Anterior cingulate cortex (tissue), 58 donors: ENCODE data around the gene CHCHD1.
A peak's percentile ranks its signal among the peaks of the same experiment; 100 is the strongest.
"Not testable (repeated sequence)": the region's sequence is repeated elsewhere in the genome, so short reads cannot be mapped to it uniquely, and the experiment has no call there.

ENCODE experiments used
- DNase-seq, 58 donors: peaks; one replicate each; lab custom pipeline; 2025; lab: John Stamatoyannopoulos, UW

CHCHD1 gene

DNA sequence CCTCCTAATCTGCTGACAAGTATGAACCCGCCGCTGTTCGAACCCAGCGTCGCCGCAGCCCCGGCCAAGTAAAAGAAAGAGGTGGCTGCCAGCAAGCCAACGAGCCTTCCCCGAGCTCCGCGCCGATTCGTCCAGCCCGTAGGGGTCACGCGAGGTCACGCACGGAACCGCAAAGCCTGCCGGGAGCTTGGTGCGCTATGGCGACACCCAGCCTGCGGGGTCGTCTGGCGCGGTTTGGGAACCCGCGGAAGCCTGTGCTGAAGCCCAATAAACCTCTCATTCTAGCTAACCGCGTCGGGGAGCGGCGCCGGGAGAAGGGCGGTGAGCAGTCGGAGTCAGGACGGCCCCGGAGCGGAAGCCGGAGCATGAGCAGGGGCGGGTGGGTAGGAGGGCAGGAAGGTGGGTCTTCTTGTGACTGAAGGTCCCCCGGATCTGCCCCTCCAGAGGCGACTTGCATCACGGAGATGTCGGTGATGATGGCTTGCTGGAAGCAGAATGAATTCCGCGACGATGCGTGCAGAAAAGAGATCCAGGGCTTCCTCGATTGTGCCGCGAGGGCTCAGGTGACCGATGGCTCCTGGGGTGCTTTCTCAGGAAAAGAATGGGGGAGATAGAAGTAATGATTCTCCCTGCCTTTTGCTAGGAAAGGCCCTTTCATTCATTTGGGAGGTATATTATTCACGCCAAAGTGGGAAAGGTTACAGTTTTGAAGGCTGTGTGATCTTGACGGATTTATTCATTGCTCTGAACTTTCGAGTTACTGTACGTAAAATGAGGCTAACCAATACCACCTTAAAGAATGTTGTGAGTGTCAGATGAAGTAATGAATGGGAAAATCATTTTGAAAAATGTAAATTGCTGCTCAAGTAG is at the start of gene CHCHD1:
TSS of gene CHCHD1 (plus strand) at position 170 of the 870 bp plus-strand sequence. CDS start at position 198, 28 bp downstream.
- peak; percentile 30 to 93 (median 85) for DNase-seq

DNA sequence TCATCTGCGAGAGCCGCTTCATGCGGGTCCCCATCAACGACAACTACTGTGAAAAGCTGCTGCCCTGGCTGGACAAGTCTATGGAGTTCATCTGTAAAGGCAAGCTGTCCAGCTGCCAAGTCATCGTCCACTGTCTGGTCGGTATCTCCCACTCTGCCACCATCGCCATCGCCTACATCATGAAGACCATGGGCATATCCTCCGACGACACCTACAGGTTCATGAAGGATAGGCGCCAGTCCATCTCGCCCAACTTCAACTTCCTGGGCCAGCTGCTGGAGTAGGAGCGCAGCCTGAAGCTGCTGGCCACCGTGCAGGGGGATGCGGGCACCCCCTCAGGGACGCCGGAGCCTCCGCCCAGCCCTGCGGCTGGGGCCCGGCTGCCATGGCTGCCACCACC is 49.4 kb upstream of the CHCHD1 start:
- no peak for DNase-seq

DNA sequence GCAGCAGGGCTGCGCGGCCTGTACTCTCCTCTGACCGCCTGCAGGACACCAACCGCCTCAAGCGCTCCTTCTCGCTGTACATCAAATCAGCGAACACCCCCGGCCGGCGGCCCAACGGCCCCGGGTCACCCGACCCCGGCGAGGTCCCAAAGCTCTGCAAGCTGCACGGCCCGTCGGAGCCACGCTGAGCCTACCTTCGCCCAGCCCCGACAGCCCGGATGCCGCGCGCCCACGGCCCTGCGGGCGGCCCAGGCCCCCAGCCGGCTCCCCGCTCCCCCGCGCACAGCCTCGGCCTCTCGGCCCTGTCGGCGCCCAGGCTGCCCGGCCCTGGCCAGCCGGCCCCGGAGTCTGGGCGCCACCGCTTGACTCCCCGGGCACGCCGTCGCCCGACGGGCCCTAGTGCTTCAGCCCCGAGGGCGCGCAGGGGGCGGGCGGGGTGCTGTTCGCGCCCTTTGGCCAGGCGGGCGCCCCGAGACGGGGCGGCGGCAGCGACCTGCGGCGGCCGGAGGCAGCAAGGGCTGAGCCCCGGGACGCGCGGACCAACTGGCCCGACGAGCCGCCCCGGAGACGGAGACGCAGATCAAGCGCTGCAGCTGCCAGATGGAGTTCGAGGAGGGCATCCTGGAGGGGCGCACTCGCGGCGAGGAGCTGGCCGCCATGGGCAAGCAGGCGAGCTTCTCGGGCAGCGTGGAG is 48.8 kb upstream of the CHCHD1 start:
- DNase-seq = no peak

DNA sequence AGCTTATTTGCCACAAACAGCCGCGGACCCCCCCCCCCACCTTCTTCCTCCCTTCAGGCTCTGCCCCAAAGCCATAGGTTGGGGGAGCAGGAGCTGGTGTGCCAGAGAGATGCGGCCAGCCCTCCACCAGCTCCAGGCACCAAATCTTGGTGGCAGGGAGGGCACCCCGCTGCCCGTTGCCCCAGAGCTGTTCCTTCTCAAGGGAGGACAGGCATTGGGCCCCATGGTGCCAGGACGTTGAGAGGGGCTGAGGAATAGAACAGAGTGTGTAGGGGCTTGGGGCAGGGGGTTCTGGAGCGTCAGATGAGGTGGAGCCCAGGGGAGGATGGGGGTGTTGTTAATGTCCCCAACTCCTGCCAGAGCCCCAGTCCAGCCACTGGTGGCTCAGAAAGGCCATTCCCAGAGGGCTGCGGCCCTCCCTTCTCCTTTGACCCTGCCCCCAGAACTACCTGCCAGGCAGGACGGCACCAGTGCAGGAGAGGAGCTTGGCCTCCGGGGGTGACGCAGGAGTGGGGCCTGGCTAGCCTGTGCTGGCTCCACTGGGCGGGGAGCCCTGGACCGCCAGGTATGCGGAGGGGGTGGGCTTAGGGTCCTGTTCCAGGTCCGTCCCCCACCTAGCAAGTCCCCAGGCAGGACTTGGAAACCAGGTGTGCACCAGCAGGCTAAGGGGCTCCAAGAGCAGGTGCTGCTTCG is 47.7 kb upstream of the CHCHD1 start:
- no peak for DNase-seq

DNA sequence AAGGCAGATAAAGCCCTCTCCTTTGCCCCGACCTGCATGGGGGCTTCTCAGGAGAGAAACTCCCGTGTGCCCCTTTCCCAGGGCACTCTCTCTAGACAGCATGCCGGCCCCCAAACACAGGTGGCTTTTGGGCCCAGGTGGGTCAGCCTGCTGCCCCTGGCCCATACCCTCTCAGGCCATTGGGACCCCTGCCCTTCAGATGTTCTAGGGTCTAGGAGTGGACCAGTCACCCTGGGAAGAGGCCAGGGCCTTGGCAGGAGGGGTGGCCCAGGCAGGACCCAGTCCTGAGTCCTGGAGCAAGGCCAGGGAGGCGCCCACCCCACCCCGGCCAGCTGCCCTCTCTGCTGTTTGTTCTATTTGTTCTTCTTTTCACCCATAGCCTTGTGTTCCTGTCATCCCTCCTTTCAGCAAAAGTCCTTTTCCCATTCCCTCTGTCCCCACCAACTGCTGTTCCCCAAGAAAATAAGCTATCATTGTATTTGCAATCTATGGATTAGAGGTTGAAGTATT is 47.0 kb upstream of the CHCHD1 start:
- no peak for DNase-seq

DNA sequence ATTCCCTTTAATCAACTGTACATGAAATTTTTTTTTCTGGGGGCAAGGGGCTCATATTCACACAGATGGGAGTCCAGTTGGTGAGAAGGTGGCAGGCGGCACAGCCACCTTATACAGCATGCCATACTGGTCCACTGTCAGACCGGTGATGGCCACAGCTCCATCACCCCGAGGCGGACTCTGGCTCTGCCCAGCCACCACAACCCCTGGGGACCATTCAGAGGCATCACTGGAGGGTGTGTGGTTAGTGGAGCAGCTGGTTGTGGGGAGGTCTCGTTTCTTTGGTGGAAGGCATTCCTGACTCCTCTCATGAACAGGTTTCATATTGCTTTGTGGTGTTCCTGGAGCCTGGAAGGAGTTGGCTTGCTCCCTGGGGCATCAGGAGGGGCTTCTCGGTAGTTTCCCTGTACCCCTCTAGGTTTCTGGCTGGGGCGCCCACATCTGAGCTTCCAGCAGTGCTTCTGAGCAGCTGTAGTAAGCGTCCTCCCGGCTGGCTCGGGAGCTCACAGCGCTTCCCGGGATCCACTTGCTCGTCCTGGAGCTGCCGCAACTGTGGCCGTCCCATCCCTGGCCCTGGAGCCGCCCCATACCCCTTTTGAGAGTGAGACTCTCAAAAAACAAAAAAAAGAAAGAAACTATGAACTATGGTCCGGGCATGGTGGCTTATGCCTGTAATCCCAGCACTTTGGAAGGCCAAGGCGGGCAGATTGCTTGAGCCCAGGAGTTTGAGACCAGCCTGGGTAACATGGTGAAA is 41.2 kb upstream of the CHCHD1 start:
- DNase-seq = not testable (repeated sequence)

DNA sequence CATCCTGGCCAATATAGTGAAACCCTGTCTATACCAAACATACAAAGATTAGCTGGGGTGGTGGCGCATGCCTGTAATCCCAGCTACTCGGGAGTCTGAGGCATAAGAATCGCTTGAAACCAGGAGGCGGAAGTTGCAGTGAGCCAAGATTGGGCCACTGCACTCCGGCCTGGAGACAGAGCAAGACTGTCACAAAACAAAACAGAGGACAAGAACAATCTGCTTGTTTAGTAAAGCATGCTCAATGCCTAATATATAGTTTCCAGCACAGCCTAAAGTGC is 39.5 kb upstream of the CHCHD1 start:
- DNase-seq = no peak

DNA sequence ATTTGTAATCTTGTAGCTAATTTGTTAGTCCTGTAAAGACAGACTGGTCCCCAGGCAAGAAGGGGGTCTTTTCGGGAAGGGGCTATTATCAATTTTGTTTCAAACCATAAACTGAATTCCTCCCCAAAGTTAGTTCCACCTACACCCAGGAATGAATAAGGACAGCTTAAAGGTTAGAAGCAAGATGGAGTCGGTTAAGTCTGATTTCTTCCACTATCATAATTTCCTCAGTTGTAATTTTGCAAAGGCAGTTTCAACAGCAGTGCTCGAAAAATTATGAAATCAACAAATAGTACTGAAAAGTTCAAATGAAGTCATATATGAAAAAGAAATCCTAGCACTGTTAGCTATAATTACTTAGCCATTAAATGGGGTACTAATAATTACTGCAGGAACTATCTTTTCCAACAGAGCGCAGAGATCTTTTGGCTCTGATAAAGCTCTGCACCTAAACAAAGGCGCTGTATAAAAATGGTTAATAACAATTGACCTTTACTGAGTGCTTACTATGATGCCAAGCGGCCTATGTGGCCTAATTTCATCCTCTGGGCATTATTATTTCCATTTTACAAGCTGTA is 38.4 kb upstream of the CHCHD1 start:
- DNase-seq = no peak

DNA sequence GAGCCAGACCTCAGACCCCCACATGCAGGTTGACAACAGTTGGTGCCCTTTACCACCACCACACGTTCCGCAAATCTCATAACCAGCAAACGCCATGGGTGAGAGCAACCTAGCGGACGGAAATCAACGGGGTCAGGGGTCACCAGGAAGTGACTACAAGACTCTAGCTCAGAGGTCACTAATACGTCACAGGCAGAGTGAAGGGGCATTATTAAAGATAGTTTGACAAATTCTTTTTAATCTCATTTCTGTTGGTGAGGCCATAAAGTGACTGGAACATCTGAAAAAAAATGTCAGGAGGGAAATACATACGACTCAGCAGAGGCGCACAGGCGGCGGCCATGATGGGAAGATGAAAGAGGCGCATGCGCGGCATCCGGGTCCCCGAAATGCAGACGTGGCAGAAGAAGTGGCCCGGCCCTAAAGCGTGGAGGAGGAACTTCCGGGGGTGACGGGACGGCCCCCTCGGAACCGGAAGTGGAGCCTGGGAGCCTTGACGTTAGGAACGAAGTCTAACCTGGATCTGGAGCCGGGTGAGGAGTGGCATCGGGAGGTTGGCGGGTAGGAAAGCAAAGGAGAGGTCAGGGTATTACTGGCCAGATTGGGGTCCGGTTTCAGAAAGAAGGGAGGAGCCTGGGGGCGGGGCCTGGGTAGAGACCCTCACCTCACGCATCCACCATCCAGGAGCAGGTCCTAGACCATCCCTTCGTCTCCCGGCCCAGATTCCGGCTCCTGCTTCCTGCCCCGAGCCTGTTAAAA is 37.8 kb upstream of the CHCHD1 start, which contains the start of gene SEC24C:
TSS of gene SEC24C (plus strand) at position 468 of the 759 bp plus-strand sequence. CDS start 2,461 bp downstream, outside the sequence.
- DNase-seq = peak; percentile 42 to 98 (median 92)

DNA sequence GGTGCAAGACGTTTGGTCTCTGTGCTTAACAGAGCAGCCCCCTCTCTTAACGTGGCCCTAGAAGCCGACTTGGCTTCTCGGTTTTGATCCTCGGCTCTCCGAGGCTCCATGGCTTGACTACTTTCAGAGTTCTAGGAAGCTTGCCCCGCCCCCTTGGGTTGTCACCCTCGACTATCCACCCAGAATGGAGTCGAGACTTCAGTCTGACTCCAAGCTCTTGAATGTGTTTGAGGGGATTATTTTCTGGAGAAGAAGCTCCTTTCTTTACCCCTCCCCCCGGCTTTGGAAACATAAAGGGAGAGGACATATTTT is 37.2 kb upstream of the CHCHD1 start:
- peak in 2 of 58 donors; percentile 28 to 41 for DNase-seq

DNA sequence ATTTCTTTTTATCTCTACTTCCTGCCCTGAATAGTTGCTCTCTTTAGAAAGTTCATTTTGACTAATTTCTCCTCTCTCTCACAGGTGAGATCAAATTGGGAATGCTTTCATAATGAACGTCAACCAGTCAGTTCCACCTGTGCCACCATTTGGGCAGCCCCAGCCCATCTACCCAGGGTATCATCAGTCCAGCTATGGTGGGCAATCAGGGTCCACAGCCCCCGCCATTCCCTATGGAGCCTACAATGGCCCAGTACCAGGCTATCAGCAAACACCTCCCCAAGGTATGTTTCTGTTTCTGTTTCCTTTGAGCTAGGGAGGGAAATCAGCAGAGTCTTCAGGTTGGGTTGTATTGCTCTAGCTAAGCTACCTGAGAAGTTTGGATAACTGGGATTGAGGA is 35.1 kb upstream of the CHCHD1 start:
- DNase-seq = no peak

DNA sequence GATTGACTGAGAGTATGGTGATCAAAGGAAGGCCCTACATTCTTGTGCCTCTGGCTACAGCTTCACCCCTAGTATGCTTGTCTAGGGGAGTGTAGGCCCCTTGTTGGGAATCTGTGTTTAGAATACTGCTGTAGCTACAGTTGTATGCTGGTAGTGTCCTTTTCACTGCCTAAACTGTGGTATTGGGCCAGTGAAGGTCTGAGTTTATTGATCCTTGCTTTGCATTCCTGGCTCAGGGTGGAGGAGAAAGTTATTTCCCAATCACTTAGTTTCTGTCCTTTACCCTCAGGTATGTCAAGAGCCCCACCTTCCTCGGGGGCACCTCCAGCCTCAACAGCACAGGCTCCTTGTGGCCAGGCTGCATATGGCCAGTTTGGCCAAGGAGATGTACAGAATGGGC is 31.0 kb upstream of the CHCHD1 start:
- DNase-seq = no peak

DNA sequence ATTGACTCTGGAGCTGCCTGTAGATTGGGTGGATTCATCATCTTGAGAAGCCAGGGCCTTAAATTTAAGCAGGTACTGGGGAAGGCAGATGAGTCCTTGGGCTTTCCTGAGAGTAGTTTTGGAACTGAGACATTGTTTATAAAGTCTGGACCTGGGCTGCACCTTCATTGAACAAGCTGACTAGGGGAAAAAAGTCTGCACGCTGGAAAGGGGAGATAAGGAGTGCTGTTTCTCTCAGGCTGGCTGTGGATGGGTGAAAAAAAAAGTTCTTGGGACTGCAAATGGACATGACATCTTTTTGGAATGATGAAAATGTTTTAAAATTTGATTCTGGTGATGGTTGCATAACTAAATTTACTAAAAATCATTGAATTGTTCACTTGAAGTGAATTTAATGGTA is 25.7 kb upstream of the CHCHD1 start:
- DNase-seq = no peak

DNA sequence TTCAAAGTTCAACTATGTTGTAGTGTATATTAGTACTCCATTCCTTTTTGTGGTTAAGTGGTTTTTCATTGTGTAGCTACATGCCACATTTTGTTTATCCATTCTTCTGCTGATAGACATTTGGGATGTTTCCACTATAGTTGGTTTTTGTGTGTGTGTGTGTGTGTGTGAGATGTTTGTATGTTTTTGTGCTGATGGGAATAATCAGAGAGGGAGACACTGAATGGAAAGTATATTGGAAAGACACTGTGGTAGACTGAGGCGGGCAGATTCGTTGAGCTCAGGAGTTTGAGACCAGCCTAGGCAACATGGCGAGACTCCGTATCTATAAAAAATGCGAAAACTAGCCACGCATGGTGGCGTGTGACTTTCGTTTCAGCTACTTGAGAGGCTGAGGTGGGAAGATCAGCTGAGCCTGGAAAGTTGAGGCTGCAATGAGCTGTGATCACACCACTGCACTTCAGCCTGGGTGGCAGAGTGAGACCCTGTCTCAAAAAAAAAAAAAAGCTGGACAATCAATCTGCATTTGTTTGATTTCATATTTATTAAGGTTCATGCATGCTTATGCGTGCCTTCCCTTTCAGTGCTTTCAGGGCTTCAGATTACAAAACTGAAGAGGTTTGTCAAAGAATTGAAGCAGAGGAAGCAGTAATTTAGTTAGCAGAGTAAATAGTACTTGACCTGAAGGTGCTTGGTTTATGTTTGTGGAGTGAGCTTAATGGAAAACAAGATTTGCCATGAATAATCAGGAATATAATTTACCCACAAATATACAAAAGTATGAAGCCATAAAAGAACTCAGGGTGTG is 22.9 kb upstream of the CHCHD1 start:
- no peak for DNase-seq

DNA sequence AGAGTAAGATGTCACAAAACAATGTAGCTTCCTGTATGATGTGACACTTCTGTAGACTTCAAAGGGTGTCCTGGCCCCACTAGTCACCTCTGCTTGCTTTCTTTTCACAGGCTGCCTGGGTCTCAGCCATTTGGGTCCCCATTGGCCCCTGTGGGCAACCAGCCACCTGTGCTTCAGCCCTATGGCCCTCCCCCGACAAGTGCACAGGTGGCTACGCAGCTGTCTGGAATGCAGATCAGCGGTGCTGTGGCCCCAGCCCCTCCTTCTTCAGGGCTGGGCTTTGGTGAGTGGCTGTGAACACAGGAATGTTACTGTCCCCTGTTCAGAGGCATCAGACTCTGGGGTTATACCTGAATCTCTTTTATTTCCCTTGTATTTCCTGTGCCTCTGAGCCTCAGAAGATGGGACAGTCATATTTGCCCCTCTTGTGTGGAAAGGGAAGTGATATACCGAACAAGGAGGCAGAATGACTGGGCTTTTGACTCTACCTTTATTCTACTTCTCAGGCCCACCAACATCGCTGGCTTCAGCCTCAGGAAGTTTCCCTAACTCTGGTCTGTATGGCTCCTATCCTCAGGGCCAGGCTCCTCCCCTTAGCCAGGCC is 22.2 kb upstream of the CHCHD1 start:
- DNase-seq = no peak

DNA sequence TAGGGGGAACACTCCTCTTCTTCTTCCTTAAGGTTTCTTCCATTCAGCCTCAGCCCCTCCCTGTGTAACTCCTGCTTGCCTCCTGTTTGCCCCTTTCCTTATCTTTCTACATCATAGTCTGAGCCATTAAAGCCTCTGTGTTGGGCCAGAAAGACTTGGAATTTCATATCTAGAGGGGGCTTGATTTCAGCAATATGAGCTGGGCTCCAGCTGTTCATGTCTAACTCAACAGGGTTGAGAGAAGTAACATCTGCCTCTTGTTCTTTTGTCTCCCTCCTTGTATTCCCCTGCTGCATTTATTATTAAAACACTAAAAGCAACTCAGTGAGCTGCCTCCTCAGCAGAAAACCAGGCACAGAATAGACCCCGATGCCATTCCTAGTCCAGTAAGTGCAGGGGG is 20.1 kb upstream of the CHCHD1 start:
- no peak for DNase-seq

DNA sequence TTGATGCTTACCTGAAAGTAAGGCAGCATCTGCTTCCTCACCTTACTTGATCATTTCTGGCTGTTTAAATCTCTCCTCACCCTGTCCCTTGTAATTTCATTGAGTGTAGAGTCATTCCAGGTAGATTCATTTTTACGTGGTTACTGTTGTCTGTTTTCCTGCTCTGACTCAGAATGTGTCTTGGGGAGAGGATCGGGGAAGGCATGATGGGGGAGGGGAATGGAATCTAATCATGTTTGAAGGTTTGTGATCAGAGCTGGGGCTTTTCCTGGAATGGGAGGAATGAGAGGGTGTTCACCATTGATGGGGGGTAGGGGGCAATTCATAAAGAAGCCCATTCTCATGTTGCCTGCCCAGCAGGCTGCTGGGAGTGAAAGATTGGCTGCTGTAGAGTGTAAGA is 18.9 kb upstream of the CHCHD1 start:
- no peak for DNase-seq

DNA sequence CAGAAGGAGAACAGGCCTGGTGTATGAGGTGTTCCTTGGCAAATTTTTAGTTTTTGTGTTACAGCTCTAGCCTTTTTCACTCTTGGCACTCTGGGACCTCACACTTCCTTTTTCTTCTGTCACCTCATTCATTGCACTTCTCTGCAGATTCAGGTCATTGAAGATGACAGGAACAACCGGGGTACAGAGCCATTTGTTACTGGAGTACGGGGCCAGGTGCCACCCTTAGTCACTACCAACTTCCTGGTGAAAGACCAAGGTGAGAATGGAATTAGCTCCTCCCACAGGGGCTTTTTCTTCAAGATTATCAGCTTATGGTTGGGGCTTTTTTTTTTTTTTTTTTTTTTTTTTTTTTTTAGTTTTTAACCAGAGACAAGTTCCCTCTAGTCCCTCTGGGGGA is 18.5 kb upstream of the CHCHD1 start:
- DNase-seq = no peak
